ENCODE data around the gene SYNDIG1.

DNA sequence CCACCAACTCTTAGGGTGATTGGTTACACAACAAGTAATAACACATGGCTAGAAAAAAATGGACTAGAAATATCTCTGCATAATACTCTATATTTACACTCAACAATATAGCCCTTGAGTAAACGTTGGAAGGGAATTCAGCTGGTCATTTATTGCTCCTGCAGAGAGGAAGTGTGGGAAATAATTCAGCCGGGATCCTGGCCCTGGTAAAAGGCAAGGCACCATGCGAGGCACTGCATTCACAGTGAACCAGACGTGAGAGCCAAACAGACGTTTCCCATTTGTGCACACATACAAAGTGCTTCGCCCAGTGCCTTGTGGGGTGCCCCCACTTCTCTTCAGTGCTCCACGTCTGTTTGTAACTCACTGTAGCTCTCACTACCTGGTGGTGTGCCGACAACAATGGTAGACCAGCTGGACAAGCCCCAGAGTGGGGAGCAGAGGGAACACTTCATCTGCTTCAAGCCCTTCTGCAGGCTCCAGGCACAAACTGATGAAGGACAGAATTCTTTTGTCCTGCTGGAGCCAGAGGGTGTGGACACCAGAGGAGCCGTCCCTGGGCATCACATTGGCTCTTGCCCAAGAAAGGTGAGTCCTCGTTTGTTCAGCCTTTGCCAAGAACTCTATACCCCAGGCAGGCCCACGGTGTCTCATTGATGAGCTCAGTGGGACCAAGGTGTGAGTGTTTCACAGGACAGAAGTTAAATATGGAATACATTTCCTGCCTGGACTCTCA is 18.8 kb downstream of the SYNDIG1 start:
- TF ChIP-seq POLR2A (IDR thresholded peaks at IDR 0.05) (no peak), CTCF (IDR thresholded peaks at IDR 0.05) (no peak)

Data from tibial nerve (tissue), 3 donors.